ENCODE results near the gene CLSTN2. TPM values are rescaled to one million over a fixed set of nuclear protein-coding genes. Genes with fewer than 3 reads are reported as not detected.

Gene CLSTN2
- total RNA-seq, 1 experiment from 2014 or later: 0.02 TPM

DNA sequence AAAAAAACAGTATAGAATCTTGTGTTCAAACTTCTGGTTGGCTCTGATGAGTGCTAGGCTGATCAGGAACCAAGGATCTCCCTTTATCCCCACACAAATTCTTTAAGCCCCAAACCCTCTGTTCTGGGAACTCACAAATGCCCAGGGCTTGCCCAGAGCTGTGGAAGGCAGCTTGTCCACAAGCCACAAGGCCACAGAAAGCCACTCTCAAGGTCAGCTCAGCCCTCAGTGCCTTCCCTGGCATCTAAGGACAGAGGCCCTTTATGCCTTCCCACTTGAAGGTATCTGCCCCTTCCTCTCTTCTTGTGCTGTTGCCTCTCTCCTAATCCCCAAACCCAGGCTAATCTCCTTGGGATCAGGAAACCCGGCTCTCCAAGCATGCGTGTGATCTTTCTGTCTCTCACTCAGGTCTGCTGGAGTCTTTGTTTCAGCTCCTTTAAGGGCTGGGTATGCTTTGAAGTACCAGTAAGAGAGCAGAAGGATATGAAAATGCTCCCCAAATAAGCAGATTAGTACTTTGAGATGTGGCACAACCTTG lies 597.9 kb downstream of the CLSTN2 start:
- Histone ChIP-seq H3K9ac (ENCODE audit: low read length) (no peak overlapping the region), H3K4me3 (replicated peaks in 1 of 2; ENCODE audit: low read depth in 1 of 2, low read length in 2 of 2) (no peak overlapping the region), H3K27me3 (ENCODE audit: insufficient read depth, low read length) (peaks cover 23% of the 10 kb centered on the region), H4K20me1 (ENCODE audit: insufficient read depth) (no peaks in the 10 kb centered on the region; the same call in 1 of the 2 replicates), H3K4me2 (ENCODE audit: low read length) (no peak overlapping the region), H3K9me2 (ENCODE audit: insufficient read depth) (no peaks in the 10 kb centered on the region), H3K27ac (ENCODE audit: low read depth, low read length) (no peak overlapping the region), H2AFZ (ENCODE audit: low read depth, low read length, poor library complexity, severe bottlenecking) (no peak overlapping the region), H3K36me3 (ENCODE audit: control insufficient read depth in 1 of 2, insufficient read depth in 2 of 2, low read length in 2 of 2) (no peaks in the 10 kb centered on the region; a peak in 1 of 4 replicates), H3K4me1 (ENCODE audit: control insufficient read depth in 1 of 2, insufficient read depth in 2 of 2, low read length in 2 of 2) (peaks cover 0 to 6% of the 10 kb centered on the region in 2 experiments; a peak in 1 of 4 replicates), H3K79me2 (ENCODE audit: insufficient read depth, low read length) (no peaks in the 10 kb centered on the region), H3K9me3 (ENCODE audit: control insufficient read depth in 1 of 2, insufficient read depth in 1 of 2, low read depth in 1 of 2, low read length in 2 of 2) (no peaks in the 10 kb centered on the region)
- ATAC-seq (no peak), DNase-seq (ENCODE audit: low read depth, low spot score) (no peak)
- POLR2A ChIA-PET: no interaction called here
- no TSS peak for BruUV-seq (replicated peaks)
- intact Hi-C loops (cut with micrococcal nuclease): no loop called here
- TF ChIP-seq EGR1 (IDR thresholded peaks at IDR 0.05; ENCODE audit: low read depth) (no peak), SIN3A (IDR thresholded peaks at IDR 0.05; ENCODE audit: low read depth) (no peak), SRF (IDR thresholded peaks at IDR 0.05; ENCODE audit: low read depth) (no peak), POLR2A (IDR thresholded peaks at IDR 0.05; ENCODE audit: borderline replicate concordance, extremely low read depth, insufficient read depth, insufficient read length) (no peak), FOSL1 (IDR thresholded peaks at IDR 0.05; ENCODE audit: low read depth) (no peak), CBX3 (IDR thresholded peaks at IDR 0.05; ENCODE audit: low read depth) (no peak), EZH2phosphoT487 (IDR thresholded peaks at IDR 0.05; ENCODE audit: borderline replicate concordance) (no peak), ZFX (IDR thresholded peaks at IDR 0.05) (no peak), POLR2AphosphoS5 (IDR thresholded peaks at IDR 0.05; ENCODE audit: low read depth, low read length) (no peak), YY1 (IDR thresholded peaks at IDR 0.05; ENCODE audit: extremely low read depth, insufficient replicate concordance, low read depth, low read length) (no peak), TCF7L2 (IDR thresholded peaks at IDR 0.05; ENCODE audit: borderline replicate concordance, extremely low read depth, insufficient read depth, insufficient read length) (no peak), ELF1 (IDR thresholded peaks at IDR 0.05; ENCODE audit: borderline replicate concordance, low read depth) (no peak)
- TF ChIP-seq, protein P1, sequence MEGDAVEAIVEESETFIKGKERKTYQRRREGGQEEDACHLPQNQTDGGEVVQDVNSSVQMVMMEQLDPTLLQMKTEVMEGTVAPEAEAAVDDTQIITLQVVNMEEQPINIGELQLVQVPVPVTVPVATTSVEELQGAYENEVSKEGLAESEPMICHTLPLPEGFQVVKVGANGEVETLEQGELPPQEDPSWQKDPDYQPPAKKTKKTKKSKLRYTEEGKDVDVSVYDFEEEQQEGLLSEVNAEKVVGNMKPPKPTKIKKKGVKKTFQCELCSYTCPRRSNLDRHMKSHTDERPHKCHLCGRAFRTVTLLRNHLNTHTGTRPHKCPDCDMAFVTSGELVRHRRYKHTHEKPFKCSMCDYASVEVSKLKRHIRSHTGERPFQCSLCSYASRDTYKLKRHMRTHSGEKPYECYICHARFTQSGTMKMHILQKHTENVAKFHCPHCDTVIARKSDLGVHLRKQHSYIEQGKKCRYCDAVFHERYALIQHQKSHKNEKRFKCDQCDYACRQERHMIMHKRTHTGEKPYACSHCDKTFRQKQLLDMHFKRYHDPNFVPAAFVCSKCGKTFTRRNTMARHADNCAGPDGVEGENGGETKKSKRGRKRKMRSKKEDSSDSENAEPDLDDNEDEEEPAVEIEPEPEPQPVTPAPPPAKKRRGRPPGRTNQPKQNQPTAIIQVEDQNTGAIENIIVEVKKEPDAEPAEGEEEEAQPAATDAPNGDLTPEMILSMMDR (IDR thresholded peaks at IDR 0.05 in 2 of 3, conservative IDR thresholded peaks at IDR 0.05 in 1 of 3; ENCODE audit: borderline replicate concordance in 1 of 3, insufficient read depth in 1 of 3, low read depth in 2 of 3, low read length in 2 of 3): no peak
- TF ChIP-seq, protein P2, sequence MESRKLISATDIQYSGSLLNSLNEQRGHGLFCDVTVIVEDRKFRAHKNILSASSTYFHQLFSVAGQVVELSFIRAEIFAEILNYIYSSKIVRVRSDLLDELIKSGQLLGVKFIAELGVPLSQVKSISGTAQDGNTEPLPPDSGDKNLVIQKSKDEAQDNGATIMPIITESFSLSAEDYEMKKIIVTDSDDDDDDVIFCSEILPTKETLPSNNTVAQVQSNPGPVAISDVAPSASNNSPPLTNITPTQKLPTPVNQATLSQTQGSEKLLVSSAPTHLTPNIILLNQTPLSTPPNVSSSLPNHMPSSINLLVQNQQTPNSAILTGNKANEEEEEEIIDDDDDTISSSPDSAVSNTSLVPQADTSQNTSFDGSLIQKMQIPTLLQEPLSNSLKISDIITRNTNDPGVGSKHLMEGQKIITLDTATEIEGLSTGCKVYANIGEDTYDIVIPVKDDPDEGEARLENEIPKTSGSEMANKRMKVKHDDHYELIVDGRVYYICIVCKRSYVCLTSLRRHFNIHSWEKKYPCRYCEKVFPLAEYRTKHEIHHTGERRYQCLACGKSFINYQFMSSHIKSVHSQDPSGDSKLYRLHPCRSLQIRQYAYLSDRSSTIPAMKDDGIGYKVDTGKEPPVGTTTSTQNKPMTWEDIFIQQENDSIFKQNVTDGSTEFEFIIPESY (IDR thresholded peaks at IDR 0.05; ENCODE audit: extremely low read depth, insufficient replicate concordance, low read length): no peak
- CTCF ChIA-PET: no interaction called here
- RAD21 ChIA-PET (ENCODE audit: low non-redundant PET in 1 of 2, low total read pairs in 2 of 2, uncharacterized antibody in 2 of 2, unreplicated experiment in 2 of 2): no interaction called here

Measured in HCT116 (cell line).